DND-41 (cell line): Measurements from ENCODE around the gene CPLANE2.

Experiments used
- EZH2 ChIP-seq: IDR thresholded peaks from 3 replicates; pipeline ENCODE4 v1.6.1; 2012; ENCODE audit warnings: borderline replicate concordance, low read depth, mild to moderate bottlenecking, moderate library complexity, low read length, inconsistent platforms; ENCODE audit not compliant: severe bottlenecking
- TF ChIP-seq, protein P1 (sequence below): IDR thresholded peaks from 2 replicates; pipeline ENCODE4 v1.5.1; 2012; ENCODE audit warnings: borderline replicate concordance, low read length, moderate library complexity, mild to moderate bottlenecking; ENCODE audit not compliant: poor library complexity, severe bottlenecking; ENCODE audit errors: extremely low read depth

- TF ChIP-seq, protein P1, sequence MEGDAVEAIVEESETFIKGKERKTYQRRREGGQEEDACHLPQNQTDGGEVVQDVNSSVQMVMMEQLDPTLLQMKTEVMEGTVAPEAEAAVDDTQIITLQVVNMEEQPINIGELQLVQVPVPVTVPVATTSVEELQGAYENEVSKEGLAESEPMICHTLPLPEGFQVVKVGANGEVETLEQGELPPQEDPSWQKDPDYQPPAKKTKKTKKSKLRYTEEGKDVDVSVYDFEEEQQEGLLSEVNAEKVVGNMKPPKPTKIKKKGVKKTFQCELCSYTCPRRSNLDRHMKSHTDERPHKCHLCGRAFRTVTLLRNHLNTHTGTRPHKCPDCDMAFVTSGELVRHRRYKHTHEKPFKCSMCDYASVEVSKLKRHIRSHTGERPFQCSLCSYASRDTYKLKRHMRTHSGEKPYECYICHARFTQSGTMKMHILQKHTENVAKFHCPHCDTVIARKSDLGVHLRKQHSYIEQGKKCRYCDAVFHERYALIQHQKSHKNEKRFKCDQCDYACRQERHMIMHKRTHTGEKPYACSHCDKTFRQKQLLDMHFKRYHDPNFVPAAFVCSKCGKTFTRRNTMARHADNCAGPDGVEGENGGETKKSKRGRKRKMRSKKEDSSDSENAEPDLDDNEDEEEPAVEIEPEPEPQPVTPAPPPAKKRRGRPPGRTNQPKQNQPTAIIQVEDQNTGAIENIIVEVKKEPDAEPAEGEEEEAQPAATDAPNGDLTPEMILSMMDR = no peak
- TF ChIP-seq EZH2 = no peak
Measured at GRCh38 chr1:16247441-16247840, 10.5 kb upstream of the CPLANE2 start.
